HepG2 (cell line): ENCODE results near the gene ARG1. TPM values are rescaled to one million over a fixed set of nuclear protein-coding genes. Genes with fewer than 3 reads are reported as not detected.
A peak's percentile ranks its signal among the peaks of the same experiment; 100 is the strongest.

Experiments used
- ATAC-seq: fragments of 200-7000 bp; cut with Tn5 transposase; 3 replicates; pipeline ENCODE4 v1.9.1; 2020; ENCODE audit warnings: mild to moderate bottlenecking, moderate library complexity
- BruUV-seq: library from RNA; stranded (reverse); fragments of 400-500 nt; replicated peaks from 2 replicates; lab custom pipeline; 2021; lab: Mats Ljungman, UMichigan
- CTCF ChIA-PET: fragments of 300-600 bp; formaldehyde crosslinking; extraction: SDS; loops from one replicate; lab custom pipeline; 2021; ENCODE audit warnings: low total read pairs, inconsistent platforms, low intra/inter-chr PET ratio; lab: Yijun Ruan, JAX
- POLR2A ChIA-PET: fragments of 350-600 bp; sonication (Branson Sonifier 250); formaldehyde crosslinking; loops from one replicate; lab custom pipeline; 2020; ENCODE audit warnings: antibody characterized with exemption, inconsistent platforms; lab: Yijun Ruan, JAX
- DNase-seq: peaks from one replicate; pipeline ENCODE4 v3.0.0-alpha.2; 2015; ENCODE audit warnings: low spot score
- FAIRE-seq: peaks from 3 replicates; lab custom pipeline; 2011; peaks lifted over from hg19 to GRCh38; lab: Jason Lieb, UNC
- H2AFZ ChIP-seq: one replicate; pipeline ENCODE4 v1.6.1; 2011; ENCODE audit warnings: low read length, inconsistent platforms
- H3K27ac ChIP-seq: fragments of 300-600 bp; 3 replicates; pipeline ENCODE4 v1.8.0; 2011; ENCODE audit warnings: mixed run types, mild to moderate bottlenecking, mixed read lengths, low read length, inconsistent platforms; ENCODE audit not compliant: insufficient read depth; ENCODE audit errors: extremely low read length
- H3K27me3 ChIP-seq, 2 experiments: fragments of 200-600 bp in 1 of 2; 2 replicates in 1 of 2; 3 replicates in 1 of 2; pipeline versions ENCODE4 v1.6.0 to v1.8.0; 2011; ENCODE audit warnings: low read length in 2 of 2, mild to moderate bottlenecking in 2 of 2, moderate library complexity in 2 of 2, inconsistent platforms in 1 of 2; ENCODE audit not compliant: insufficient read depth in 2 of 2, control insufficient read depth in 1 of 2
- H3K36me3 ChIP-seq, 2 experiments: fragments of 200-600 bp in 1 of 2; replicated peaks in 1 of 2; 2 replicates in 1 of 2; 3 replicates in 1 of 2; pipeline versions ENCODE4 v1.5.1 to v1.8.0; 2011; ENCODE audit warnings: low read length in 2 of 2, inconsistent platforms in 1 of 2; ENCODE audit not compliant: insufficient read depth in 2 of 2, control insufficient read depth in 1 of 2
- H3K4me1 ChIP-seq: 2 replicates; pipeline ENCODE4 v1.5.1; 2012; ENCODE audit warnings: low read length, inconsistent platforms; ENCODE audit not compliant: insufficient read depth
- H3K4me2 ChIP-seq: 2 replicates; pipeline ENCODE4 v1.6.0; 2011; ENCODE audit warnings: low read depth, low read length, inconsistent platforms
- H3K4me3 ChIP-seq, 3 experiments: fragments of 200-600 bp in 1 of 3; sonication (generic), shearing (Covaris generic) in 1 of 3; replicated peaks in 1 of 3; 2 replicates each; pipeline ENCODE4 v1.5.1; 2011 to 2016; ENCODE audit warnings: low read length in 3 of 3, inconsistent platforms in 2 of 3, low read depth in 2 of 3, mild to moderate bottlenecking in 2 of 3, control low read depth in 1 of 3, mixed read lengths in 1 of 3; ENCODE audit not compliant: insufficient read depth in 1 of 3
- H3K79me2 ChIP-seq: one replicate; pipeline ENCODE4 v1.6.1; 2011; ENCODE audit warnings: low read length, inconsistent platforms; ENCODE audit not compliant: insufficient read depth
- H3K9ac ChIP-seq: 2 replicates; pipeline ENCODE4 v1.6.0; 2011; ENCODE audit warnings: mild to moderate bottlenecking, low read depth, low read length, inconsistent platforms; ENCODE audit not compliant: insufficient read depth
- H3K9me3 ChIP-seq: 2 replicates; pipeline ENCODE4 v1.5.1; 2012; ENCODE audit warnings: mild to moderate bottlenecking, low read length
- H4K20me1 ChIP-seq: 2 replicates; pipeline ENCODE4 v1.6.0; 2011; ENCODE audit warnings: inconsistent platforms, mild to moderate bottlenecking, low read length, moderate library complexity; ENCODE audit not compliant: insufficient read depth
- DNMT3B ChIP-seq: conservative IDR thresholded peaks from 2 replicates; pipeline ENCODE4 v1.6.1; 2016; ENCODE audit warnings: missing biosample characterization, control low read depth
- MAFK ChIP-seq, 2 experiments: IDR thresholded peaks in 1 of 2; conservative IDR thresholded peaks in 1 of 2; 2 replicates each; pipeline ENCODE4 v1.6.1; 2011; ENCODE audit warnings: improper control_type of control experiment in 2 of 2, low read length in 2 of 2
- NAIF1 ChIP-seq: sonication (generic); formaldehyde crosslinking; IDR thresholded peaks from 2 replicates; pipeline ENCODE4 v1.5.0; 2020; ENCODE audit warnings: mild to moderate bottlenecking, missing genetic modification reagents, borderline replicate concordance
- SIX1 ChIP-seq: sonication (generic); formaldehyde crosslinking; IDR thresholded peaks from 2 replicates; pipeline ENCODE4 v1.4.0; 2020; ENCODE audit warnings: missing genetic modification reagents, borderline replicate concordance
- ZBTB20 ChIP-seq: sonication (generic); formaldehyde crosslinking; IDR thresholded peaks from 2 replicates; pipeline ENCODE4 v1.8.1; 2023; ENCODE audit warnings: missing genetic modification reagents, low read depth, mild to moderate bottlenecking, borderline replicate concordance
- ZNF430 ChIP-seq: sonication (generic); formaldehyde crosslinking; IDR thresholded peaks from 2 replicates; pipeline ENCODE4 v1.9.0; 2021; ENCODE audit warnings: mild to moderate bottlenecking, missing genetic modification reagents
- ZNF431 ChIP-seq: sonication (generic); formaldehyde crosslinking; IDR thresholded peaks from 2 replicates; pipeline ENCODE4 v1.9.0; 2022; ENCODE audit warnings: missing genetic modification reagents, low read depth, mild to moderate bottlenecking, borderline replicate concordance
- ZNF484 ChIP-seq: sonication (generic); formaldehyde crosslinking; IDR thresholded peaks from 2 replicates; pipeline ENCODE4 v1.5.1; 2020; ENCODE audit warnings: mild to moderate bottlenecking, low read depth, missing genetic modification reagents, borderline replicate concordance
- WGBS: methylation state at CpG from one replicate; pipeline ENCODE4 v1.1.6; 2017; ENCODE audit warnings: low lambda C conversion rate; 5-methylcytosine and 5-hydroxymethylcytosine counted together
- in situ Hi-C: cut with HindIII; loops from 2 replicates; pipeline ENCODE4 v1.10.0; 2017; ENCODE audit warnings: low pct_unique_long_range_greater_than_20kb; ENCODE audit not compliant: extremely low pct_ligation_motif_present
- intact Hi-C: fragments of 100-400 bp; cut with micrococcal nuclease; formaldehyde crosslinking; loops from one replicate; pipeline ENCODE4 v1.10.0; 2022; ENCODE audit not compliant: unreplicated experiment
- polyA plus RNA-seq, 8 experiments: library from polyadenylated mRNA; depleted of rRNA in 3 of 8; stranded (reverse) in 7 of 8; unstranded in 1 of 8; fragments of >200 nt; fragmentation: Illumina TruSeq in 4 of 8; extraction: Trizol in 4 of 8; gene quantifications; 2 replicates each; pipeline versions ENCODE4 v1.2.1 to v1.2.3, GENCODE V29; 2011 to 2016; ENCODE audit warnings: low read depth in 4 of 8, missing spikeins in 1 of 8, mixed read lengths in 1 of 8; ENCODE audit not compliant: insufficient read depth in 1 of 8
- total RNA-seq, 5 experiments: library from RNA; depleted of rRNA; stranded (reverse); fragments of >200 nt; fragmentation: Illumina TruSeq; extraction: Trizol; gene quantifications; 2 replicates each; pipeline ENCODE4 v1.2.3, GENCODE V29; 2016; ENCODE audit warnings: low read depth in 1 of 5
- TF ChIP-seq, protein P1 (sequence below): IDR thresholded peaks from 2 replicates; pipeline ENCODE4 v1.6.1; 2018; ENCODE audit warnings: missing genetic modification reagents, mild to moderate bottlenecking, missing compliant biosample characterization
- TF ChIP-seq, protein P2 (sequence below): sonication (generic); formaldehyde crosslinking; IDR thresholded peaks from 2 replicates; pipeline ENCODE4 v1.5.1; 2020; ENCODE audit warnings: mild to moderate bottlenecking, missing genetic modification reagents, borderline replicate concordance
- TF ChIP-seq, protein P3 (sequence below): sonication (generic); formaldehyde crosslinking; IDR thresholded peaks from 2 replicates; pipeline ENCODE4 v1.9.0; 2021; ENCODE audit warnings: missing genetic modification reagents, borderline replicate concordance
- TF ChIP-seq, protein P4 (sequence below): sonication (generic); formaldehyde crosslinking; IDR thresholded peaks from 2 replicates; pipeline ENCODE4 v1.8.1; 2022; ENCODE audit warnings: mild to moderate bottlenecking, missing genetic modification reagents

The ARG1 gene
- total and polyA plus RNA-seq, 2 of the 13 experiments (the other 11 are each of a cell fraction or from before 2014, with no cell fraction given) = 2.2 to 11.2 TPM

DNA sequence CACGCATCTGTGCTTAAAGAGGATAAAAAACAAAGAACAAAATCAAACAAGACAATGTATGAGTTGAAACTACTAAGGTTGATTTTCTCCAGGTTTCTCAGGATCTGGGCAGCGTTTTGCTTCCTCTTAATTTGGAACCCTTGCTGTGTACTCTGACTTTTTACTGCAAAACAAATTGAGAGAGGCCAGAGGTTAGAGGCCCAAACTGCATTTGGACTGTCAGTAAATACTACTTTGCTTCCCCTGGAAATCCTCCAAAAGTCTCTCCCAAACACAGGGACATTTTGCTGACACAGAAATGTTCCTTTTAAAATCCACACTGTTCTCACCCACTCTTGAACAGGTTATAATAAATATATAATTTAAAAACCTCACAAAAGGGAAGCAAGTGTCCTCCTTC is 1.1 kb downstream of the ARG1 start:
- Histone ChIP-seq H3K4me1 (peaks cover 61% of the 10 kb centered on the region), H3K4me2 (peak overlapping the region; percentile 61), H3K9me3 (no peaks in the 10 kb centered on the region), H3K79me2 (no peaks in the 10 kb centered on the region), H3K9ac (peak overlapping the region; percentile 39; the same call in 1 of the 2 replicates), H4K20me1 (no peaks in the 10 kb centered on the region), H3K36me3 (peaks cover 0 to 2% of the 10 kb centered on the region in 2 experiments; a peak in 2 of 5 replicates), H3K4me3 (peak overlapping the region in 2 of 3 experiments; percentile 15 to 19; a peak in 3 of 6 replicates), H3K27me3 (no peaks in the 10 kb centered on the region), H2AFZ (no peak overlapping the region), H3K27ac (peak overlapping the region; percentile 78)
- peak; percentile 71 for ATAC-seq
- DNase-seq = peak; percentile 67
- intact Hi-C loops = no loop called here
- 3% methylated on average over 2 of the region's 2 CpGs for WGBS
- in situ Hi-C loops = no loop called here
- BruUV-seq = no TSS peak
- ChIA-PET POLR2A (no interaction called here), CTCF (no interaction called here)
- FAIRE-seq = peak; percentile 15
- TF ChIP-seq ZNF431 (CRISPR knock-in tag) (no peak), SIX1 (CRISPR knock-in tag) (peak; percentile 56; the same call in 1 of the 2 replicates), NAIF1 (CRISPR knock-in tag) (0 out of 2 replicates have a peak, but pooled peaks have one; percentile 24), ZNF484 (CRISPR knock-in tag) (no peak), MAFK (conservative IDR thresholded peaks at IDR 0.05 in 1 of 2, IDR thresholded peaks at IDR 0.05 in 1 of 2; ENCODE audit: low read length in 2 of 2) (peak; percentile 81 to 84), ZNF430 (CRISPR knock-in tag) (peak; percentile 64; the same call in 1 of the 2 replicates), DNMT3B (CRISPR knock-in tag) (no peak), ZBTB20 (CRISPR knock-in tag) (peak; percentile 56; the same call in 1 of the 2 replicates)
- TF ChIP-seq, protein P1, sequence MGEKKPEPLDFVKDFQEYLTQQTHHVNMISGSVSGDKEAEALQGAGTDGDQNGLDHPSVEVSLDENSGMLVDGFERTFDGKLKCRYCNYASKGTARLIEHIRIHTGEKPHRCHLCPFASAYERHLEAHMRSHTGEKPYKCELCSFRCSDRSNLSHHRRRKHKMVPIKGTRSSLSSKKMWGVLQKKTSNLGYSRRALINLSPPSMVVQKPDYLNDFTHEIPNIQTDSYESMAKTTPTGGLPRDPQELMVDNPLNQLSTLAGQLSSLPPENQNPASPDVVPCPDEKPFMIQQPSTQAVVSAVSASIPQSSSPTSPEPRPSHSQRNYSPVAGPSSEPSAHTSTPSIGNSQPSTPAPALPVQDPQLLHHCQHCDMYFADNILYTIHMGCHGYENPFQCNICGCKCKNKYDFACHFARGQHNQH = 0 out of 2 replicates have a peak, but pooled peaks have one; percentile 25
- TF ChIP-seq, protein P2, sequence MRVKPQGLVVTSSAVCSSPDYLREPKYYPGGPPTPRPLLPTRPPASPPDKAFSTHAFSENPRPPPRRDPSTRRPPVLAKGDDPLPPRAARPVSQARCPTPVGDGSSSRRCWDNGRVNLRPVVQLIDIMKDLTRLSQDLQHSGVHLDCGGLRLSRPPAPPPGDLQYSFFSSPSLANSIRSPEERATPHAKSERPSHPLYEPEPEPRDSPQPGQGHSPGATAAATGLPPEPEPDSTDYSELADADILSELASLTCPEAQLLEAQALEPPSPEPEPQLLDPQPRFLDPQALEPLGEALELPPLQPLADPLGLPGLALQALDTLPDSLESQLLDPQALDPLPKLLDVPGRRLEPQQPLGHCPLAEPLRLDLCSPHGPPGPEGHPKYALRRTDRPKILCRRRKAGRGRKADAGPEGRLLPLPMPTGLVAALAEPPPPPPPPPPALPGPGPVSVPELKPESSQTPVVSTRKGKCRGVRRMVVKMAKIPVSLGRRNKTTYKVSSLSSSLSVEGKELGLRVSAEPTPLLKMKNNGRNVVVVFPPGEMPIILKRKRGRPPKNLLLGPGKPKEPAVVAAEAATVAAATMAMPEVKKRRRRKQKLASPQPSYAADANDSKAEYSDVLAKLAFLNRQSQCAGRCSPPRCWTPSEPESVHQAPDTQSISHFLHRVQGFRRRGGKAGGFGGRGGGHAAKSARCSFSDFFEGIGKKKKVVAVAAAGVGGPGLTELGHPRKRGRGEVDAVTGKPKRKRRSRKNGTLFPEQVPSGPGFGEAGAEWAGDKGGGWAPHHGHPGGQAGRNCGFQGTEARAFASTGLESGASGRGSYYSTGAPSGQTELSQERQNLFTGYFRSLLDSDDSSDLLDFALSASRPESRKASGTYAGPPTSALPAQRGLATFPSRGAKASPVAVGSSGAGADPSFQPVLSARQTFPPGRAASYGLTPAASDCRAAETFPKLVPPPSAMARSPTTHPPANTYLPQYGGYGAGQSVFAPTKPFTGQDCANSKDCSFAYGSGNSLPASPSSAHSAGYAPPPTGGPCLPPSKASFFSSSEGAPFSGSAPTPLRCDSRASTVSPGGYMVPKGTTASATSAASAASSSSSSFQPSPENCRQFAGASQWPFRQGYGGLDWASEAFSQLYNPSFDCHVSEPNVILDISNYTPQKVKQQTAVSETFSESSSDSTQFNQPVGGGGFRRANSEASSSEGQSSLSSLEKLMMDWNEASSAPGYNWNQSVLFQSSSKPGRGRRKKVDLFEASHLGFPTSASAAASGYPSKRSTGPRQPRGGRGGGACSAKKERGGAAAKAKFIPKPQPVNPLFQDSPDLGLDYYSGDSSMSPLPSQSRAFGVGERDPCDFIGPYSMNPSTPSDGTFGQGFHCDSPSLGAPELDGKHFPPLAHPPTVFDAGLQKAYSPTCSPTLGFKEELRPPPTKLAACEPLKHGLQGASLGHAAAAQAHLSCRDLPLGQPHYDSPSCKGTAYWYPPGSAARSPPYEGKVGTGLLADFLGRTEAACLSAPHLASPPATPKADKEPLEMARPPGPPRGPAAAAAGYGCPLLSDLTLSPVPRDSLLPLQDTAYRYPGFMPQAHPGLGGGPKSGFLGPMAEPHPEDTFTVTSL = peak; percentile 93
- TF ChIP-seq, protein P3, sequence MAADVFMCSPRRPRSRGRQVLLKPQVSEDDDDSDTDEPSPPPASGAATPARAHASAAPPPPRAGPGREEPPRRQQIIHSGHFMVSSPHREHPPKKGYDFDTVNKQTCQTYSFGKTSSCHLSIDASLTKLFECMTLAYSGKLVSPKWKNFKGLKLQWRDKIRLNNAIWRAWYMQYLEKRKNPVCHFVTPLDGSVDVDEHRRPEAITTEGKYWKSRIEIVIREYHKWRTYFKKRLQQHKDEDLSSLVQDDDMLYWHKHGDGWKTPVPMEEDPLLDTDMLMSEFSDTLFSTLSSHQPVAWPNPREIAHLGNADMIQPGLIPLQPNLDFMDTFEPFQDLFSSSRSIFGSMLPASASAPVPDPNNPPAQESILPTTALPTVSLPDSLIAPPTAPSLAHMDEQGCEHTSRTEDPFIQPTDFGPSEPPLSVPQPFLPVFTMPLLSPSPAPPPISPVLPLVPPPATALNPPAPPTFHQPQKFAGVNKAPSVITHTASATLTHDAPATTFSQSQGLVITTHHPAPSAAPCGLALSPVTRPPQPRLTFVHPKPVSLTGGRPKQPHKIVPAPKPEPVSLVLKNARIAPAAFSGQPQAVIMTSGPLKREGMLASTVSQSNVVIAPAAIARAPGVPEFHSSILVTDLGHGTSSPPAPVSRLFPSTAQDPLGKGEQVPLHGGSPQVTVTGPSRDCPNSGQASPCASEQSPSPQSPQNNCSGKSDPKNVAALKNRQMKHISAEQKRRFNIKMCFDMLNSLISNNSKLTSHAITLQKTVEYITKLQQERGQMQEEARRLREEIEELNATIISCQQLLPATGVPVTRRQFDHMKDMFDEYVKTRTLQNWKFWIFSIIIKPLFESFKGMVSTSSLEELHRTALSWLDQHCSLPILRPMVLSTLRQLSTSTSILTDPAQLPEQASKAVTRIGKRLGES = no peak
- TF ChIP-seq, protein P4, sequence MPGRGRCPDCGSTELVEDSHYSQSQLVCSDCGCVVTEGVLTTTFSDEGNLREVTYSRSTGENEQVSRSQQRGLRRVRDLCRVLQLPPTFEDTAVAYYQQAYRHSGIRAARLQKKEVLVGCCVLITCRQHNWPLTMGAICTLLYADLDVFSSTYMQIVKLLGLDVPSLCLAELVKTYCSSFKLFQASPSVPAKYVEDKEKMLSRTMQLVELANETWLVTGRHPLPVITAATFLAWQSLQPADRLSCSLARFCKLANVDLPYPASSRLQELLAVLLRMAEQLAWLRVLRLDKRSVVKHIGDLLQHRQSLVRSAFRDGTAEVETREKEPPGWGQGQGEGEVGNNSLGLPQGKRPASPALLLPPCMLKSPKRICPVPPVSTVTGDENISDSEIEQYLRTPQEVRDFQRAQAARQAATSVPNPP = peak; percentile 45; the same call in 1 of the 2 replicates
